Daoy (cell line): ENCODE data around the gene SULT1C2. TPM values are rescaled to one million over a fixed set of nuclear protein-coding genes. Genes with fewer than 3 reads are reported as not detected.
"Not testable (repeated sequence)": the region's sequence is repeated elsewhere in the genome, so short reads cannot be mapped to it uniquely, and the experiment has no call there.

Source experiments
- DNase-seq: peaks from one replicate; pipeline ENCODE4 v3.0.0-alpha.2; 2015; ENCODE audit warnings: low read depth
- total RNA-seq: library from RNA; depleted of rRNA; stranded (reverse); fragments of >200 nt; shearing (Covaris generic); gene quantifications from 2 replicates; pipeline ENCODE4 v1.2.3, GENCODE V29; 2014; rRNA removed

Gene SULT1C2
- 1.0 and 7.7 TPM in 2 replicates for total RNA-seq

- peak; percentile 64 for DNase-seq
Observed at GRCh38 chr2:108288534-108289106, at the start of gene SULT1C2. TSS of gene SULT1C2 (plus strand) at chr2:108288895. CDS start at chr2:108293668, 4,773 bp downstream.

DNA sequence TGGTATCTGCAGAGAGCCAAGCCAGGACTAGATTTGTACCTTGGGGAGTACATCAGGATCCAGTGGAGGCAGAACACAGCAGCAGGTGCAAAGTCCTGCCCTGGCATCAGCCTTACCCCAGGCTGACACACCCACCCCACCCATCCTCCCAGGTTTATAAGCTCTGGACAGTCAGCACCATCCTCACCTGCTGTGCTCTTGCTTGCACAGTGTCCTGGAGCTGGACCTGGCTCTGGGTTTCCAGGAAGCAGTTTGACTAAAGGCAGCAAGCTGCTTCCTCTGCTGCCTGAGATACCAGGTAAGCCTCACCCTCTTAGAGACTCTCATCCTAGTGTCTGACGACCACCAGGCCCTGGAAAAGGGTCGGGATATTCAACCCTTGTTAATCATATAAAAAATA is 48.9 kb upstream of the SULT1C2 start, which contains the start of gene SULT1C3:
SULT1C3 (plus strand) TSS at position 183 of the 400 bp plus-strand sequence. CDS start 7,227 bp downstream, outside the sequence.
- DNase-seq, result no peak

DNA sequence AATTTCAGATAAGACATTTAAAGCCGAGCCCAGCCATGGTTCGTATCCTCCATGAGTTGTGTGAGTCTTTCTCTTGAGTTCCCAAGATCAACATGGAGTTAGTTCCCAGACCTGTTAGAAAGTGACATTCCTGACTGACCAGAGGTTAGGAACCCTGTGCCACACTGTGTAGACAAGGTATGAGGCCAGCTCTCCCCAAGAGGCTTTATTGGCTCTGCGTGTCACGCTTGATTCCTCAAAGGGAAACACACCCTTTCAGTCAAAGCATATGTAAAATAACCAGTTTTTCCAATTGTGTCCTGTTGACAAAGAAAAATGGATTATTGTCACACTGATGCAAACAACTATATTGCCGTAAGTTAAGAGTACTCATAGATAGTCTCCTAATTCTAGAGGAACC is 47.7 kb upstream of the SULT1C2 start:
- DNase-seq, result no peak

GRCh38 chr2:108243566-108243965 is 45.1 kb upstream of the SULT1C2 start:
- no peak for DNase-seq

- DNase-seq, result no peak
Observed at GRCh38 chr2:108244667-108245414, 43.9 kb upstream of the SULT1C2 start.

GRCh38 chr2:108253106-108253505 is 35.6 kb upstream of the SULT1C2 start:
- no peak for DNase-seq

DNA sequence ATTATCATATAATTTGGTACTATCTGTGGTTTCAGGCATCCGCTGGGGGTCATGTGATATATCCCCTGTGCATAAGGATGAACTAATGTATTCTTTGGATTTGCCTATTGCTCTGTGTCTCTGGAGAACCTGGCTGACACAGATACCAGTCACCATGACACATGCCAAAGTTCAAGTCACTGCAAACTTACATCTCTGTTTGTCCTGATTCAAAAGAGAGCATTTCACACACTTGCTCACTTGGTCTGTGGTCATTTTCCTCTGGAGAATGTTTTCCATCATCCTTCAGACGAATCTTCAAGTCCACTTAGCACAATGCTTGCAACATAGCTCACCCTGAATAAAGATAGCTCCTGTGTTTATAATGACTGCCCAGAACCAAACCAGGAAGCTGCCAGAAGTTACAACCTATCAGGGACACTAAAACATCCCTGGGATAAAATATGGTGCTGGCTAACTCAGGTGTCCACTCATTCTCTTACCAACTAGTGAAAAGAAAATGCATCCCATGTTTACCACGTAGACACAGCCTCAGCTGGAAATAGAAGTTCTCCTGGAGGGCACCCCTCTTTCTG is 30.9 kb upstream of the SULT1C2 start:
- no peak for DNase-seq

DNA sequence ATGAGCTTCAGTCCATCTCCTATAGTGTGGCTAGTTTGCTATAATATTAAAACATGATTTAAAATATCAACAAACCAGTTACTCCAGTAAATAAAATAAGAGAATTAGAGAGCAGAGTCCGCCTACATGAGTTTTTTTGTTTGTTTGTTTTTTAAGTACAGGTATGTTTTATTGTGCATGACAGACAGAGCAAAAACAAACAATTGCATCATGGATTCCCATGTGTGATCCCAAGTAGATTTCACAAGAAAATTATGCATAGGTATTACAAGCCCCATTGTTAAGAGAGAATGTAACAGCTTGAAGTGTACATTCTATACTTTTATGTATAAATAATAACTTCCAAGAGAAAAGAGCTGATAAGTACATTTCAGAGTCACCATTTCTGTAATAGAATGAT is 27.9 kb upstream of the SULT1C2 start:
- no peak for DNase-seq

DNA sequence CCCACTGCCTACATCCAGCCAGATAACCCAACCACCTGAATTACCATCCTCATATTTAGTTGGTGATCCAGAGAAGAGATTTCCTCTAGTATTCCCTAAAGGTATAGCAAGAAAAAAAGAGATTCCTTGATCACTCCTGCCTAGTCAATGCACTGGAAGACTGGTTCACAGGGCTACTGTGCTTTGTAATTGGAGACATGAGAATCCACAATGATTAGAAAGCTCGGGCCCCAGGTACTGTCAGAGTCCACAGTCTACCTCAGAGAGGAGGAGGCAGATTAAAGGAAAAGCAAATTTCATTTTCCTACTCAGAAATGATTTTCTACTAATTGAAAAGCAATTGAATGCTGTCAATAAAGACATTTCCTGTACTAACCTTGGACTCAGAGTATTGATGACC is 26.7 kb upstream of the SULT1C2 start:
- DNase-seq, result no peak

GRCh38 chr2:108263401-108263800 is 25.3 kb upstream of the SULT1C2 start:
- no peak for DNase-seq

GRCh38 chr2:108266218-108266617 is 22.5 kb upstream of the SULT1C2 start:
- DNase-seq, result no peak

DNA sequence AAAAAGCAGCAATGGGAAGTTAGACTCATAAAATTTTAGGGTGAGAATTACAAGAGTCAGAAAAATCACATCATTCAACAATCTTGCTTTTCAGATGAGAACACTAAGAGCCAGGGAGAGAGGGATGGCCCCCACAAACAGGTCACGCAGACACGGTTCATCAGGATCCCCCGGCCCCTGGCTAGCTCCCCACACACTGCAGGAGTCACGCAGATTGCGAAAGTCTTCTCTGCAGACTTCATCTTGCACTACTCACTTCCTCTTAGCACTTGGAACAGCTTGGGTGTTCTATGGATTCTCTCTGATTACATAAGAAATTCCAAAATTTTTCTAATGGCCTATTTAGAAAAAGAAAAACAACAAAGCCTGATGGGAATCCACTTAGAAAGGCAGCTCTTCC is 21.6 kb upstream of the SULT1C2 start:
- peak; percentile 41 for DNase-seq

- peak; percentile 75 for DNase-seq
Observed at GRCh38 chr2:108268001-108268400, 20.7 kb upstream of the SULT1C2 start.

DNA sequence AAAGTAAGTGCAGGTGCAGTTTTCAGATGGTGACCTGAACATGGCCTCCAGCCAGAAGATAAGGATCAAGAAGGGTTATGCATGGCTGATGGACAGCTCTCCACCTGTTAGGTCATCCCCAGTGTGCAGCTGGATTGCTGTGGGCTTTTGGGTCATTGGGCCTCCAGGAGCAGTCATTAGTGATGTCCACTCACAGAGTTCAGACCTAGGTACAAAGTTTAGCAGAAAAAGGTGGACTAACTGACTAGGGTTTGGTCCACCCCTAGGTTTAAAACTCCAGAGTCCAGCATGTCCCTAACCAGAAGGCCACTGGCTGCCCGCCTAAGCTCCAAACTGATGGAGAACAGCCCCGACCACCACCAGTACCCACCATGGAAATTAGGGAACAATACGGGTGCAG is 18.3 kb upstream of the SULT1C2 start:
- no peak for DNase-seq

- peak; percentile 35 for DNase-seq
Observed at GRCh38 chr2:108270768-108271506, 17.8 kb upstream of the SULT1C2 start.

- DNase-seq, result peak; percentile 87
Observed at GRCh38 chr2:108271691-108272253, 16.9 kb upstream of the SULT1C2 start.

- no peak for DNase-seq
Observed at GRCh38 chr2:108278631-108279030, 10.1 kb upstream of the SULT1C2 start.

DNA sequence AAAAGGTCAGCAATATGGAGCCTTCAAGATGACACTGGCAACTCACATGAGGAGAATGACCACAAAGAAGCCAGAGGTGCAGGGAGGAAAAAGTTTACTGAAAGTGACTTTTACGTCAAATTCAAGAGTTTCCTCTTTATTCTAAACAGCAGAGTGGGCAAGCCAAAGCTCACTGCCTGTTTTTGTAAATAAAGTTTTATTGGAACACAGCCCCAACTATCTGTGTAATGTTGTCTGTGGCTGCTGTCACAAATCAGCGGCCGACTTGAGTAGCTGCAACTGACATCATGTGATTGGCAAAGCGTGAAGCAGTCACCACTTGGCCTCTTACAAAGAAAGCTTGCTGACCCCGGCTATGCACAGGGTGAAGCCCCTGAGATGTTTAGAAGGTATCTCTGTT is 9.2 kb upstream of the SULT1C2 start:
- DNase-seq, result no peak

DNA sequence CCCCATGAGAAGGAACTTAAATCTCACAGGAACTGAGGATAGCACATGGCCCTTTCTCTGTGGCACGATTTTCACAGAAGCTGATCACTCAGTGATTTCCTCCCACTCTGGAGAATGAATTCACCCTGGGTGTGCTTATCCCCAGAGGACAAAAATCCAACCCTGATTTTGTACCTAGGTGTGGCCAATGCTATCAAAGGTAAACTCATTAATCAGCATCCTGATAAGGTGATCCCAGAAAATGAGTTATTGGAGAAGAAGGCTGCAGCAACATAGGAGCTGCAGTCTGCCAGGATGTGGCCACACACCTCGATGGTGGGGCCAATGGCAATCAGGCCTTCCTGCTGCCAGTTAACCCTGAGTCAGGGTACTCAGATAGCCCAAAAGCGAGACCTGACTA is 8.2 kb upstream of the SULT1C2 start:
- no peak for DNase-seq

DNA sequence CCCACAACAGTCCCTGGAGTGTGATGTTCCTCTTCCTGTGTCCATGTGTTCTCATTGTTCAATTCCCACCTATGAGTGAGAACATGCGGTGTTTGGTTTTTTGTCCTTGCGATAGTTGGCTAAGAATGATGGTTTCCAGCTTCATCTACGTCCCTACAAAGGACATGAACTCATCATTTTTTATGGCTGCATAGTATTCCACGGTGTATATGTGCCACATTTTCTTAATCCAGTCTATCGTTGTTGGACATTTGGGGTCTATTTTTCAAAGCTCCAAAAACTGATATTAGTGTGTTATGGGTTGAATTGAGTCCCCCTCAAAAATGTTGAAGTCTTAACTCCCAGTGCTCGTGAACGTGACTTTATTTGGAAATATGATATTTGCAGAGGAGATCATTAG is 4.1 kb upstream of the SULT1C2 start:
- not testable (repeated sequence) for DNase-seq

DNA sequence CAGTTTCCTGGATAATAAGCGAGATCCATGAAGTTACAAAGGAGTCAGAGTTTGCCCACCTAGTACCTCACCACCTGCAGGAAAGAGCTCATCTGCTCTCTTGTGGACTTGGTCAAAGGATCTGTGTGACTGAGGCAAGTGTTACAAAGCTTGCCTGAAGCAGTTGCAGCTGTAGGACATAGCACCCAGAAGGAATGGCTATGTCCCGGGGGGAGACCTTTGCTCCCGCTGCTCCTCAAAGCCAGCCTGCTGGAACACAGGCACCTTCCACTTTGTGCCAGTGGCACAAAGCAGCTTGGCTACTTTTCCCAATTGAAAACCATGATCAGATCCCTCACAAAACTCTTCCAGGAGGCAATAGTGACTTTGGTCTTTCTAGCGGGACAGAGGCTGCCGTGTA is 3.1 kb upstream of the SULT1C2 start:
- DNase-seq, result no peak

DNA sequence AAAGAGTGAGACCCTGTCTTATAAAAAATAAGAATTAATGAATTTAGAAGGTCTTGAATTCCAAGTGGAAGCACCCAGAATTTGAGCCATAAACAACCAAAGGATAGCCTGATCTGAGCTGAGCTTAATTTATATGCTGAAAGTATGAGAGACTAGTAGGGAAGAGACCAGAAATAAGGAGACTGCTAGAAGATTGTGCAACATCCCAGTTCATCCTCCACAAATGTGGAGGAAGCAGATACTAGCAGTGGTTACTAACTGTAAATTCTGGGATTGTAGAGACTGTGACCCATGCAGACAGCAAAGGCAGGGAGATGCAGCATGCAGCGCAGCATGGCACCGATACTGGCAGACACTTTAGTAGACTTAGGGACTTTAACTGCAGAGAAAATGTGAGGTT is 1.5 kb upstream of the SULT1C2 start:
- no peak for DNase-seq
